ENCODE measurements around the gene CABLES1.

CABLES1 gene

DNA sequence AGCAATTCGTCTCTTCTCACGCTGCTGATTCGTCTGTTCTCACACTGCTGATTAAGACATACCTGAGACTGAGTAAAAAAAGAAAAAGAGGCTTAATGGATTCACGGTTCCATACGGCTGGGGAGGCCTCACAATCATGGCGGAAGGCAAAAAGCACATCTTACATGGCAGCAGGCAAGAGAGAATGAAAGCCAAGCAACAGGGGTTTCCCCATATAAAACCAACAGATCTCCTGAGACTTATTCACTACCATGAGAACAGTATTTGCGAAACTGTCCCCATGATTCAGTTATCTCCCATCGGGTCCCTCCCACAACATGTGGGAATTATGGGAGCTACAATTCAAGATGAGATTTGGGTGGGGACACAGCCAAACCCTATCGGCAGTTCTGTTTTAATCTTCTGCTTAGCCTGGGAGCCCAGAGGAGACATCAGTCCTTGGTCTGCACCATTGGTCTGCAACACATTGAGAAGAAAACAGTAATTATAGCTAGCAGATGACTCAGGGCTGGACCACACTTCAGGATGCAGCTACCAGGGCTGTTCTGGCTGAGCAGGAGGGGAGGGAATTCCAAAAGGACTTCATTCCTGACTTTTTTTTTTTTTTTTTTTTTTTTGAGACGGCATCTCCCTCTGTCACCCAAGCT is 69.4 kb downstream of the CABLES1 start:
- DNase-seq (ENCODE audit: low read depth), result no peak
- TF ChIP-seq, protein P1, sequence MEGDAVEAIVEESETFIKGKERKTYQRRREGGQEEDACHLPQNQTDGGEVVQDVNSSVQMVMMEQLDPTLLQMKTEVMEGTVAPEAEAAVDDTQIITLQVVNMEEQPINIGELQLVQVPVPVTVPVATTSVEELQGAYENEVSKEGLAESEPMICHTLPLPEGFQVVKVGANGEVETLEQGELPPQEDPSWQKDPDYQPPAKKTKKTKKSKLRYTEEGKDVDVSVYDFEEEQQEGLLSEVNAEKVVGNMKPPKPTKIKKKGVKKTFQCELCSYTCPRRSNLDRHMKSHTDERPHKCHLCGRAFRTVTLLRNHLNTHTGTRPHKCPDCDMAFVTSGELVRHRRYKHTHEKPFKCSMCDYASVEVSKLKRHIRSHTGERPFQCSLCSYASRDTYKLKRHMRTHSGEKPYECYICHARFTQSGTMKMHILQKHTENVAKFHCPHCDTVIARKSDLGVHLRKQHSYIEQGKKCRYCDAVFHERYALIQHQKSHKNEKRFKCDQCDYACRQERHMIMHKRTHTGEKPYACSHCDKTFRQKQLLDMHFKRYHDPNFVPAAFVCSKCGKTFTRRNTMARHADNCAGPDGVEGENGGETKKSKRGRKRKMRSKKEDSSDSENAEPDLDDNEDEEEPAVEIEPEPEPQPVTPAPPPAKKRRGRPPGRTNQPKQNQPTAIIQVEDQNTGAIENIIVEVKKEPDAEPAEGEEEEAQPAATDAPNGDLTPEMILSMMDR (IDR thresholded peaks at IDR 0.05; ENCODE audit: low read depth, low read length, missing control alignments), result no peak
- in situ Hi-C loops (cut with HindIII; ENCODE audit: low sequenced_read_pairs), result no loop called here

GRCh38 chr18:23205980-23206379 is 70.7 kb downstream of the CABLES1 start:
- TF ChIP-seq, protein P1 (IDR thresholded peaks at IDR 0.05; ENCODE audit: low read depth, low read length, missing control alignments), result no peak
- in situ Hi-C loops (cut with HindIII; ENCODE audit: low sequenced_read_pairs), result no loop called here

More for the DNA sequence above, 69.4 kb downstream of the CABLES1 start:
- H3K4me3 ChIP-seq (ENCODE audit: low read depth, low read length), result no peak overlapping the region

DNA sequence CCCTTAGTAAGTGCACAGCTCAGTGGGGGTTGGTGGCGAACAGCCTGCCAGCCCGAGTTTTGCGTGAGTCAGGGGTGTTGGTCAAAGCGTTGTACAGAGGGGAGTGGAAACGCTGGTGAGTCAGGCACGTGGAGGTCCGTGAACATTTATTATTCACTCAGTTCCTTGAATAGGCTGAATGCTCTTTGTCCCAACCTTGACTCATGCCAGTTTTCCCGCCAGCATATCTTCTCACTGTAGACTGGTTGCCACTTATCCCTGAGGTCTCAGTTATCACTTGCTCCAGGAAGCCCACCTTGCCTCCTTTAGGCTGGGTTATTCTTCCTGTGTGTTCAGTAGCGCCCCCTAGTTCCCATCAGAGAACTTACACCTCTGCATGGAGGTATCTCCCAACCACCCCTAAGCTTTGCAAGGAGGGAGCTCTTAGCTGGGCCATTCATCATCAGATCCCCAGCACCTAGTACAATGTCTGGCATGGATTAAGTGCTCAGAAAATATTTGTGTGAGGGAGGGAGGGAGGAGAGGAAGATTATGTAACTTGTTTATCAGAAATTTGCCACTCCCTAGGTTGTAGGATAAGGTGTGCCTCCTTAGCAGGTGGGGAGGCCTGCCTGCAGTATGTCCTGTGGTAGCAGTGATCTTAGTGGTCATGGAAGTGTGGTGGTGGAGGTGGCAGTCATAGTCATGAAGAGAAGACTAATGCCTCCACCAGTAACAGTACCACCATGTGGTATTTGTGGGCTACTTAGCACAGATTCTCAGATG is 72.1 kb downstream of the CABLES1 start:
- DNase-seq (ENCODE audit: low read depth), result no peak
- in situ Hi-C loops (cut with HindIII; ENCODE audit: low sequenced_read_pairs), result no loop called here

More at GRCh38 chr18:23205980-23206379, 70.7 kb downstream of the CABLES1 start:
- no peak overlapping the region for H3K4me3 ChIP-seq (ENCODE audit: low read depth, low read length)
- DNase-seq (ENCODE audit: low read depth), result no peak

DNA sequence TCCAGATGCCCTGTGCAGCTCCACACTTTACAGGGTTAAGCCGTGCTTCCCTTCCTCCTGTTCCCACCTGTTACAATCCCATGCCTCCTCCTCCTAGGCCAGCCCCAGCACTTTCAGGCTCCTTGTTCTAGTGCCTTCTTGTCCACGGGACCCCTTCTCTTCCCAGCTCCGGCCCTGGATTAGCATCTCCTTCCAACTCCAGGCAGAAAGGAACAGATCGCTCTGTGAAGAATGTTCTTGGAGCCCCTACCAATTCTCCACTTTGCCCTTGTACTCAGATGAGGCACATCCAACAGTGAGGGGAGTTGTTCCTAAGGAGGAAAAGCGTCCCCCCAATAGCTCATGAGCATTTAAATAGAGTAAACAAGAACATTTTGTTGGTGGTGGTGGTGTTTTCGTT is 72.7 kb downstream of the CABLES1 start:
- TF ChIP-seq, protein P1 (IDR thresholded peaks at IDR 0.05; ENCODE audit: low read depth, low read length, missing control alignments), result no peak
- DNase-seq (ENCODE audit: low read depth), result no peak
- H3K4me3 ChIP-seq (ENCODE audit: low read depth, low read length), result no peak overlapping the region
- in situ Hi-C loops (cut with HindIII; ENCODE audit: low sequenced_read_pairs), result no loop called here

More for the DNA sequence above, 72.1 kb downstream of the CABLES1 start:
- TF ChIP-seq, protein P1 (IDR thresholded peaks at IDR 0.05; ENCODE audit: low read depth, low read length, missing control alignments), result peak; percentile 46
- no peak overlapping the region for H3K4me3 ChIP-seq (ENCODE audit: low read depth, low read length)

- no peak for DNase-seq (ENCODE audit: low read depth)
- H3K4me3 ChIP-seq (ENCODE audit: low read depth, low read length), result no peak overlapping the region
- TF ChIP-seq, protein P1 (IDR thresholded peaks at IDR 0.05; ENCODE audit: low read depth, low read length, missing control alignments), result no peak
- in situ Hi-C loops (cut with HindIII; ENCODE audit: low sequenced_read_pairs), result no loop called here
Measured at GRCh38 chr18:23208600-23208999, 73.3 kb downstream of the CABLES1 start.

DNA sequence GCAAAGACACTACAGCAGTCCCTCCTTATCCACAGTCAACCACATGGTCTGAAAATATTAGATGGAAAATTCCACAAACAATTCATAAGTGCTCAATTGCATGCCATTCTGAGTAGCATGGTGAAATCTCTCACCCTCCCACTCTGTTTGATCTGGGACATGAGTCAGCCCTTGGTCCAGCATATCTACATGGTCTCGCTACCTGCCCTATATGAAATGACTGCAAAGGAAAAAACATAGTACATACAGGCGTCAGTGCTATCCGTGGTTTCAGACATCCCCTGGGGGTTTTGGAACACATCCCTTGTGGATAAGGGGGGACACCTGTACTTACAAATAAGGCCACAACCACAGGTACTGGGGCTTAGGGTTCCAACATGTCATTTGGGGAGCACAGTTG is 73.7 kb downstream of the CABLES1 start:
- TF ChIP-seq, protein P1 (IDR thresholded peaks at IDR 0.05; ENCODE audit: low read depth, low read length, missing control alignments), result no peak
- no peak for DNase-seq (ENCODE audit: low read depth)
- H3K4me3 ChIP-seq (ENCODE audit: low read depth, low read length), result no peak overlapping the region
- in situ Hi-C loops (cut with HindIII; ENCODE audit: low sequenced_read_pairs), result no loop called here

Measured in astrocyte of the cerebellum (primary cell).